GM21423 (cell line): ENCODE data around the gene OTUB2.

ENCODE experiments used
- ATAC-seq: cut with Tn5 transposase; IDR thresholded peaks from one replicate; pipeline ENCODE4 v1.9.1; 2021; ENCODE audit warnings: mild to moderate bottlenecking, moderate library complexity; ENCODE audit not compliant: unreplicated experiment

Gene OTUB2

DNA sequence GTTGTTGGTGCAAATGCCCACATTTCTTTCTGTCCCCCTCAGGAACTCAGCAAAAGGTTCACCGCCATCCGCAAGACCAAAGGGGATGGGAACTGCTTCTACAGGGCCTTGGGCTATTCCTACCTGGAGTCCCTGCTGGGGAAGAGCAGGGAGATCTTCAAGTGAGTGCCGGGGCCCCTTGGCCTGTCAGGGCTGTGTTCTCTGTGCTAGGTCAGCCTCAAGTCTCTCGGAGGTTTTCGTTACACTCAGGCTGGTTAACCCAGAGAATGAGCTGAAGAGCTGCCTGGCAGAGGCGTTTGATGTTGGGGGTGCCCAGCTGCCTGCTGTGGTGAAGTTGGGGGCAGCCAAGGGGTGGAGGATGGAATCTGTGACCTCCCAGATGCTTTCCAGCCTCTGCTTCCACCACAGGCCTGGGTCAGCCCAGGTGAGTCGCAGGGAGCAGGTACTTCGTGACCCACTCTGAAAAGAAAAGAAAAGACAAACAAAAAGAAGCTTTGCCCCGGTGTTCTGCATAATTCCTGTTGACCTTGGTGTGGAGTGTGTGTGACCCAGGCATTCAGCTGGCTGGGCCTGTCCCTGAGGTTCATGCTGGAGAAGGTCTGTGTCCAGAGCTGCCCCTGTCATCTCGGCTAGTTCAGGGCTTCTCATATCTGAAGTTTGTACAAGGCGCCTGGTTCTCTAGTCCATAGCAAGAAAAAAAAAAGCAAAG, 12.9 kb downstream of the OTUB2 start:
- ATAC-seq, result no peak

DNA sequence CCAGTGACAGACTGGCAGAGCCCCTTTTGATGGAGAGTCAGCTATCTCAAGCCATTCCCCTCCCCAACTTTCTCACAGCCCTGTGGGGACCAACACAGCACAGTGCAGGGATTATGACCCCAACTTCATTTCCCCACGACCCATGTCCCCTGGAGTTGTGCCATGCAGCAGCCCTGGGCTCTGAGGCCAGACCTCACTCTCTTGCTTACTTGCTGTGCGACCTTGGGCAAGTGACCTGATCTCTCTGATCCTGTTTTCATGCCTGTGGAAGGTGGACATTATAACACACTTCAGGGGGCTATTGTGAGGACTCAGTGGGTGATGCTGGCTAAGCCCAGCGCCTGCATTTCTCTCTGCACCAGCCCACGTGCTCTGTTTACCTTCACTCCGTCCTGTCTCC, 14.1 kb downstream of the OTUB2 start:
- ATAC-seq, result no peak

DNA sequence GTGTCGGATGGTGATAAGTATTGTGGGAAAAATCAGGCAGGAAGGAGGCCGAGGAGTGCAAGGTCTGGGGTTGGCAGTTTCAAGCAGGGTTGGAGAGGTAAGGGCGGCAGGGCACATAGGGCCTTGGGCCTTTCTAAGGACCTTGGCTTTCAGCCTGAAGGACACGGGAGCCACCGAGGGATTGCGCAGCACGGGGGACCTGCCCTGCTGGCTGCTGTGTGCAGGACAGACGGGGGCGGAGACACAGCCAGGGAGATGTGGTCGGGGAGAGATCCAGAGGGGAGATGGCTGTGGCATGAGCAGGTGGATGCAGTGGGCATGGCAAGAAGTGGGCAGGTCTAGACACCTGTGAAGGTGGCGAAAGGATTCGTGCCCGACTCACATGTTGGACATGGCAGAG, 14.7 kb downstream of the OTUB2 start:
- no peak for ATAC-seq

DNA sequence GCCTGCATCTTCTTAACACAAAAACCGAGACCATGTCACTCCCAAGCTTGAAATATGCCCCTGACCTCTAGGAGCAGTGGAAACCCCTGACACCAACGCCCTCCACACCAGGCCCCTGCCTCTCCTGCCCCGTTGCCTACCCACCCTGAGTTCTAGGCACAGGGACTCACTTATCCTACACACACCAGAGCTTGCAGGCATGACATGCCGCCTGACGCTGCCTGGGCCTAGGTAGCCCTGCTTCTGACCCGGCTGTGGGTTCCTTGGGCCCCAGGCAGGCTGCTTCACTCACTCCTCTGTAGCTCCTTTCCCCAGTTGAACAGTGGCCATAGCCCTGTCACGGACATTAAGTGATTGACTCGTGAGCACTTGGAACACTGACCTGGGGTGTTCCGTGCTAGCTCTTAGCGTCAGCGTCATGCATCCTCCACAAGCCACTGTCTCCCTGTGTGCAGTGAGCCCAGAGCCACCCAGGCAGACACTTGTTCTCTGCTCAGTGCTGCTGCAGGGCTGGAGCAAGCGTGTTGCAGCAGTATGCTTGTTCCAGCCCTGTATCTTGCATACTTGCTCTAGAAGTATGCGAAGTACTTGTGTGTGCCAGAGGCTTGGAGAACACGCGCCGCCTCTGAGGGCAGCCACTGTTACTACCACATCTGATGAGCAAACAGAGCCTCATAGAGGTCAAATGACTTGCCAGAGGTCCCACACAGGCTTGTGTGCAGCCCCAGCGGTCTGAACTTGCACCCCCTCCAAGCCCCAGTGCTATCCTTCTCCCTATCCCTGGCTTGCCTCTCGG, 15.6 kb downstream of the OTUB2 start:
- no peak for ATAC-seq

DNA sequence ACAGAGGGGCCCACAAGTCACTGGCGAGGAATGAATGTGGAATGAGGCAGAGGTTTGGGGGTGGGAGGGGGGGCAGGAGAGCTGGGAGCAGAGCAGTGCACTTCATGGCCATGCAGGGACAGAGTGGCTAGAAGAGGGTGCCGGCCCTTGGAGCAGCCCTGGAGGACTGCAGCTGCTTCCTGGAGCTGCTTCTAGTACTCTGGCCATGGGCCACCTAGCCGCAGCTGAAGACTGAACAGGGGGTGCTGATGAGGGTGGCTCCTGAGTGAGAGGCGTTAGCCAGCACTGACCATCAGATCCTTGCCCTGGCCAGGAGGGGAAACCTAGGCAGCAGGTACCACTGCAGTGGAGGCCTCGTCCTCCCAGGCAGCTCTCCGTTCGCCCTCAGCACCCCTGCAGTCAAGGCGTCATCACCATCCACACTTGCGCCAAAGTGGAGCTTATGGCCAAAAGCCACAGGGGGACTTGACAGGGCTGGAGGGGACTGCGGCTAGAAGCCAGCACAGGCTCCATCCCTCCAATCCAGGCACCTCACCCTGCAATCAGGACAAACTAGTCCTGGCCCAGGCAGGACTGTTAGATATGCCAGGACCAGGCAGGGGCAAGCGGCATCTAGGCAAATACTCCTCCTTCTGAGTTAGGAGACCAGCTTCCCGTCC, 16.4 kb downstream of the OTUB2 start:
- no peak for ATAC-seq

DNA sequence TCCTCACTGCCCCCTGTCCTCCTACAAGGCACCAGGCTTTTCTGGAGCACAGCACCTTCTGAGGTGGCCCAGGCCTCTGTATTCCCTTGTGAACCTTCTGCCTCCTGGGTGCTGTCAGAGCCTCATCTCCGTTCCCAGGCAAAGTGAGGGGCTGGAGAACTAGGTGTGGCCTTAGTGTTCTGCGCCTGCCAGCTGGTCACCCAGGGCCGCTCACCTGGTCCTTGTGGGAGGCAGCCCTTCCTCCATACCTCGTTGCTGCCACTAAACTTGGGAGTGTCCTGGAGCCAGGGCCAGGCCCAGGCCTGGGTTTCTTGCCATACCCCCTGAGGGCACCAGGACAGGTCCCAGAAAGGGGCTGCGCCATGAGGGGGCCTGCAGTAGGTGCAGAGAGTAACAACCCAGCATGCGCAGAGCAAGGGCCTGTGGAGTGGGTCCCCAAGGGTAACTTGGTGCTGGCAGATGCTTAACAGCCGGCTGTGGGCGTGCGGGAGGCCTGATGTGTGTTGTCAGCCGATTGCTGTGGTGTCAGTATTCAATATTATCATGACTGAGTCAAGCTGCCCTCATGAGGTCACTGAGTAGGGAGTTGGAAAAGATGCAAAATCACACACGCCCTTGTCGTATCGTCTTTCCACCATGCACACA, 17.1 kb downstream of the OTUB2 start:
- no peak for ATAC-seq

DNA sequence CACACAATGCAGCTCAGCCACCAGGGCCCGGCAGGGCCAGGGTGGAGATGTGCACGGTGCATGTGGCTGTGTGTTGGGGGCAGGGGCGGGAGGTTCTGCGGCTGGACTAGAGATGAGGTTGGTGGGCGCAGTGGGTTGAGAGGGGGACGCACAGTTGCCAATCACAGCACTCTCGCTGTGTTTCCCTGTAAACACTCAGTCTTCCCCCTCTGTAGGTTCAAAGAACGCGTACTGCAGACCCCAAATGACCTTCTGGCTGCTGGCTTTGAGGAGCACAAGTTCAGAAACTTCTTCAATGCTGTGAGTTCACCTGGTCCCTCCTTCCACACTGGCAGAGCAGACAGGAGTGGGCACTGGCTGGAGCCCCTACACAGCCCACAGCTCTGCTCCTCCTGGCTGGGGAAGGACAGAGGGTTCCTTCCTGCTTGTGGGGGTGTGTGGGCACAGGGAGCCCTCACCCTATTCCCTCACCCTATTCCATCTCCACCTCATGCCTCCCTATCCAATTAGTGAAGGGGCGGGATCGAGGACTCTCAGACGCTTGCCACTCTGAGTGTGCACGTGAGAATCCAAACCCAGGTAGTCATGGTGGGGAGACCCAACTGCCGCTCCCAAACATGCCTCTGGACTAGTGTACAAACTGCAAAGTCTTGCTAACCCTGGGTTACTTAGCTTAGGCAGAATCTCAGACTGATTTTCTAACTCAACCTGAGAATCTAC, 17.8 kb downstream of the OTUB2 start:
- ATAC-seq, result no peak

DNA sequence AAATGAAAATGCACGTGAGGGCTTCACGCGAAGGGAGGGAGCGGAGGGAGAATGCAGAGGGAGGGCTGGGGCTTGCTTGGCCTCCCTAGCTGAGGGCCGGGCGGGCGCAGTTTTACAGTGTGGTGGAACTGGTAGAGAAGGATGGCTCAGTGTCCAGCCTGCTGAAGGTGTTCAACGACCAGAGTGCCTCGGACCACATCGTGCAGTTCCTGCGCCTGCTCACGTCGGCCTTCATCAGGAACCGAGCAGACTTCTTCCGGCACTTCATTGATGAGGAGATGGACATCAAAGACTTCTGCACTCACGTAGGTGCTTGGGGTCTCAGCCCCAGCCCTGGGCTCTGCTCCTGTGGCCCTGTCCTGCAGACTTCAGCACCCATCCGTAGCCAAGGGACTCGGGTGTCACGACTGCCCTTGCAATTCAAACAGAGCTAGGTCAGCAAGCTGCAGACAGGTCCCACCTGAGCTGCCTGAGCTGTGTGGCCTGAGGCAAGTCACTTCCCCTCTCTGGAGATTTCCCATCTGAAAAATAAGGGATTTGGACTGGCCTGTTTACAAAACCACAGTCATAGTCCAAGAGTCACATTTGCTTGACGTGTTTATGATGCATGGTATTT, 18.4 kb downstream of the OTUB2 start:
- ATAC-seq, result no peak

DNA sequence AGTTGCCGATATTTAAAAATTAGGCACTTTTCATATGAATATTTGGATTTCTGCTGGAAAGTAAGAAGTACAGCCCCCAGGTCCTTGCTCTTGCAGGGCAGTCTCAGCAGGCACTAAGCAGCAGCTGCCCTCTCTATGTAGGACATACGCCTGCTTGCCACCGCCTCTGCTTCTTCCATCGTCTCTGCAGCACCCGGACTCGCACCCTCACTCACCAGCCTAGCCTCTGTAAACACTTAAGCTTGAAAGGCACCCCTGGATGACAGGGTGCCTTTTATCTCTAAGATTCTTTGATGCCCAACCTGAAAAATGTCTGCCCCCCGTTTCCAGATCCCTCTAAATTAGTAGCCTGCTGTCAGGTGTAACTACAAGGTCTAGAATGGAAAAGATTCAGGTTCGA, 19.0 kb downstream of the OTUB2 start:
- ATAC-seq, result no peak

DNA sequence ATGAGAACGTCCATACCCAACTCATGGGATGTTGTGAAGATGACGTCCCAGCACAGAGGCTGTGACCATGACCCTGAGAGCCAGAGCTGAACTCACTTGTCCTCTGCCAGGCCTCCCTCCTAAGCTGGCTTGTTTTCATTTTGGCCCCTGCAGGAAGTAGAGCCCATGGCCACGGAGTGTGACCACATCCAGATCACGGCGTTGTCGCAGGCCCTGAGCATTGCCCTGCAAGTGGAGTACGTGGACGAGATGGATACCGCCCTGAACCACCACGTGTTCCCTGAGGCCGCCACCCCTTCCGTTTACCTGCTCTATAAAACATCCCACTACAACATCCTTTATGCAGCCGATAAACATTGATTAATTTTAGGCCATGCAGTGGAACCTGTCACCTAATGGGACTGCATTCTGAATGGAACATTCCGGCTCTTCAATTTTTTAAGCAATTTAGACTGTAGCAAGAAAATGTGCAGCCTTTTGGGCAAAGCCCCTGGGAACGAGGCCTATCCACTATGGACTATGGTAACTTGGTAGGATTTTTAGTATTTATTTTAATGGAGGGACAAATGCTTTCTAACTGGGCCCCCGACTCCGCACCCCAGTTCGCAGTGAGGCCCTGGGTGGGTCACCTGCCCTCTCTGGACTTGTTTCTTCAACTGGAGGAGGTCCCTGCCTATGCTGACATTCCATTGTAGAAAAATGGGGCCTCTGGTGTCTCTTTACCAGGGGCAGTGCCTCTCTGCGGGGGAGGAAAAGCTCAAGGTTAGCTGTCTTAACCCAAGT, 19.6 kb downstream of the OTUB2 start:
- ATAC-seq, result no peak

DNA sequence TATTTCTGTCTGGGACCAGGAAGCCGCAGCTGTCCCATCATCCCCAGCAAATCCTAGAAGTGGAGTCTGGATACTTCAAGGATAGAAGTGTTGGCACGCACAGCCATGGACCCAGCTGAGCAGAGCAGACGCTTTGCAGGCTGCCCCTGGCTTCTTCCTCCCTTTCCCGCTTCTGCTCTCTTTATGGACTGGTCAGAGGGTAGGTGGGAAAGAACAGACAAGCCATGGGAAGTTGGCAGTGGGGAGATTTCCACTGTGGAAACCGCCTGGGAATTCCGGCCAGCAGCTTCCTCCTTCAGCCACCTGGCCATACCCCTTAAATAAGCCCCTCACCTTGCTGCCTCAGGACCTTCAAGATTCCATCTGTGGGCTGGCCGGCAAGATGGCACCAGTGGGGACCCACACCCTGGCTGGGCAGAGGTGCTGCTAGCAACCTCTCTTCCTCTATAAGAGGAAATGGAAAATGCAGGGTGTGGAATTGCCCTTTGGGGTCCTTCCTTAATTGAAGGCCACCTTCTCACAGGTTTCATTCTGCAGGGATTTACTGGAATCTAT, 20.6 kb downstream of the OTUB2 start:
- no peak for ATAC-seq

DNA sequence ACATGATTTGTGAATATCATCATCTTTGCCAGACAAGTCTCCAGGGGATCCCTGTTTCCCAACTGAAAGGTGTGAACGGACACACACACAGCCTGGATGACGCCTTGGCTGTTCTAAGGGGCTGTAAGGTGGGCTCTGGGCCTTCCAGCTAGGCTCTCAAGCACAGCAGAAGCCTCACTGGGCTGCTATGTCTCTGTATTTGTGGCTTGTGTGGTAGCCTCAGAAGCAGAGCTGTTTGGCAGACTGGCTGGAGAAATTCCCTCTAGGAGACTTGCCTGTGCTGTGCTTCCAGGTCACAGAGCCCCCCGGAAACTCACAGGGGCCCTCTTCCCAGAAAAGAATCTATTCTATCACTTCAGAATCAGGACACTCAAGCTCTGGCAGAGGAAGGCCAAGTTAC, 21.4 kb downstream of the OTUB2 start:
- no peak for ATAC-seq

DNA sequence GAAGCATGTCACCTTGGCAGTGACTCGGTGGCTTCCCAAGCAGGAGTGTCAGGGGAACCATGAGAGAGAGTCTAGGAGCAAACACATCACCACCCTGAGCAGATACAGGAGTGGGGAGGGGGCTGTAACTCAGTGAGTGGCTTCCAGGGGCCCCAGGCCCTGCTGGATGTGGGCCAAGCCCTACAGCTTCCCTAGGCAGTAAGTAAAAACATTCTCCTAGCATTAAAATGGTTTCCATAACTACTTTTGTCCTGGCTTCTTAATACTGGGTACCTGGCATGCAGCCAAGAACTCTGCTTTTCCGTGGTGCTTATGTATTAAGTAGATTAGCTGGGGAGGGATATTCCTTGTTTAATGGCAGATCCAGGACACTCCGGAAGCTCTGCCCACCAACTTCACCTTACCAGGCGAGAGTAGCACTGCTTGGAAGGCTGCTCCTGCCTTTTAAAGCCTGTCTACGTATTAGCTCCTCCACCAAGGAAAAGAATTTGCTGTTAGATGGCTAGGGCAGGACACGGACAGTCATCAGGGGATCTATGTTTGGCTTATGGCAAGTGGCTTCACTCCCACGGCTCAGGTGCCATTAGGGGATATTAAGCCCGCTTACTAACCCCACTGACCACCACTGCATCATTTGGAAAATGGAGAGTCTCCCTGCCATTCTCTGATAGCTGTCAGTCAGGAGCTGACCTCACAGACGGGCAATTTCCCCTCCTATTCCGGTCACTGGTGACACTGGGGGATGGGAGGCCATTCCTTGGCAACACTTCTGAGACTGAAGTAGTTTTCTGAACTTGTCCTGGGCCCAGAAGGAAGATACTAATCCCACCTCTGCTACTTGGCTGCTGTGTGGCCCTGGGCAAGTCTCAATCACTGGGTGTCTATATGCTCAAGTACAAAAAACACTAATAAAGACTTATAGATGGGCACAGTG, 22.8 kb downstream of the OTUB2 start:
- ATAC-seq, result no peak

DNA sequence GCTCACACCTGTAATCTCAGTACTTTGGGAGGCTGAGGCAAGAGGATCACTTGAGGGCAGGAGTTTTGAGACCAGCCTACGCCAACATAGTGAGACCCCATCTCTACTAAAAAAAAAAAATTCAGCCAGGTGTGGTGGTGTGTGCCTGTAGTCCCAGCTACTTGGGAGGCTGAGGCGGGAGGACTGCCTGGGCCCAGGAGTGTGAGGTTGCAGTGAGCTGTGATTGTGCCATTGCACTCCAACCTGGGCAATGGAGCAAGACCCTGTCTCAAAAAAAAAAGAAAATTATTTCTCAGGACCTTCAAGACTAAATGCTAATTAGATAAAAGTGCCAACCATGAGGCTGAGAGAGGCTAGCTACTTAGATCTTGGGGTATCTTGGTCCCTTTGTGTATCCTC, 23.5 kb downstream of the OTUB2 start:
- ATAC-seq, result no peak

DNA sequence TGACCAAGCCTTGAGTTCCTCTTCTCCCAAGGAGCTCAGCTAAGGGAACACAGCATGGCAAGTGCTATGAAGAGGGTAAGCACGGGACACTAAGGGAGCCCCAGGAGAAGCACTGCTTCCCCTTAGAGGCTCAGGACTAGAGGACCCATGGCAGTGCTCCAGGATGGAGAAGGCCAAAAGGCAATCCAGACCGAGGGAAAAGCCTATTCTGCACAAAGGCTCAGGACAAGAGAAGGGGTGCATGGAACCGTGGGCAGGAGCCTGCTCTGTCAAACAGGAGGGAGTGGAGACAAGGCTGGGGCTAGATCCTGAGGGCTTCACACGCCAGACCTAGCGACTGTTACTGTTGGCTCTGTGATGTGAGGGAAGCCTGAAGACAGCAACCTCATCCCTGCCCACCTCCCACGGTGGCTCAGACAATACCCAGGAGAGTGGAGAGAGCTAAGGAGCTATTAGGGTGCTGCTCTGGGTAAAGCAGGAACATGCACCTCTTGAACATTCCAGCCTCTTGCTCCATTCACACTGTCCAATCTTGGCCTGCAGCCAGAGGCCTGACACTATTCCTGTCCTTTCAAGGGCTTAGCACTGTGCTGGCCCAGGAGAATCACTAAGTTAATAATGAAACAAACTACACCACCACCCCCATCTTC, 24.2 kb downstream of the OTUB2 start:
- ATAC-seq, result no peak

DNA sequence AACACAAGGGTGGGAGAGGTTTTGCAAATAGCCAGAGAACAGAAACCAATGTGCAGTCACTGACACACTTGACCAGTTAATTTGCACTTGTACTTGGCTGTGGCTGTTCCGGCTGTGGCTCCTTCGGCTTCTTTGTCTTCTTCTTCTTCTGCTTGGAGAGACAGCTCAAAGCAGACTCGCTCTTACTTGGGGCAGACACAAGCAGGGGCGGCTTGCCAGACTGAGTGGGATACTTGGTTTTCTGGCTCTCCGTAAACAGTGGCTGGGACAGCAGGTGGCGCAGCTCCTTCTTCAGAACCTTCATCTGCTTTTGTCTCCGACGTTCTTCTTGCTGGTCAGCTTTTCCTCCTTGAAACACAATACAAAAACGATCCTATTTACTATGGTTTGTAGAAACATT, 25.0 kb downstream of the OTUB2 start:
- ATAC-seq, result no peak

DNA sequence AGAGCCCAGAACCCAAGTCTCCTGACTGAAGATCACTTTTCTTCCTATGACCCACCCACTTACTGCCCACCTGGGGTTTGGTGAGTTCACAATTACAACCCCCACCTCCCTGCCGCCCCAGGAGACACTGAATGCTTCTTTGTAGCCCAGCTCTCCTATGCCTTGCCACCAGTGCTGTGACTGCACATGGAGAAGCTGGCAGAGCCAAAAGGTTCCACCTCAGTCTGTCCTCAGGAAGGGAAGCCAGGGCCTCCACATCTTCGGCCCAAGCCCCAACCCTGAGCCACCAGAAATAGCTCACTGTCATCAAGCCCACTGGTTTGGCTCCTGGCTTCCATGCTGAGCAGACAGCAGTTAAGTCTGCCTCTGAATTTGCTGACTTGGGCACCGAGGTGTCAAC, 25.6 kb downstream of the OTUB2 start:
- ATAC-seq, result no peak

DNA sequence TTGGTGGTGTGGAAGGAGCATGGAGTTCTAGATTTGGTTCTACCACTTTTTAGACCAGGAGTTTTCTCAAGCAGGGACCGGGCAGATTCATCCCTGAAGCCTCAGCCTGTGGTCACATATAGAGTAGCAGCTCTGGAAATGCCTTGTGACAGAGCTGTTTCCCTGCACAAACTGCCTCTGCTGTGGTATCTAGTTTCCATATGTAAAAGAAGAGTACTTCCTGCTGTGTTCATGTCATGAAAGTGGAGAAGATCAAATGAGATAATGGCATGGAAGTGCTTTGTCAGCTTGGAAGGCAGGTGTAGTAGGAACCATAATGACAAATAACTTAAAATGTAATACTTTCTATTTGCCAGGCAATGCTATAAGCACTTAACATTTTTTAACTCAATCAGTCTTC, 26.1 kb downstream of the OTUB2 start:
- no peak for ATAC-seq
